KBM-7 (cell line): ENCODE results near the gene SLC25A17.
A peak's percentile ranks its signal among the peaks of the same experiment; 100 is the strongest.
"Not testable (repeated sequence)": the region's sequence is repeated elsewhere in the genome, so short reads cannot be mapped to it uniquely, and the experiment has no call there.

Experiments used
- DNase-seq: peaks from one replicate; pipeline ENCODE4 v3.0.0-alpha.2; 2015
- in situ Hi-C: fragments of 300-500 bp; cut with MboI; formaldehyde crosslinking; loops from 2 replicates; pipeline ENCODE4 v1.14.3; 2020; ENCODE audit warnings: low sequenced_read_pairs, low pct_unique_long_range_greater_than_20kb, mixed read lengths

Gene SLC25A17

DNA sequence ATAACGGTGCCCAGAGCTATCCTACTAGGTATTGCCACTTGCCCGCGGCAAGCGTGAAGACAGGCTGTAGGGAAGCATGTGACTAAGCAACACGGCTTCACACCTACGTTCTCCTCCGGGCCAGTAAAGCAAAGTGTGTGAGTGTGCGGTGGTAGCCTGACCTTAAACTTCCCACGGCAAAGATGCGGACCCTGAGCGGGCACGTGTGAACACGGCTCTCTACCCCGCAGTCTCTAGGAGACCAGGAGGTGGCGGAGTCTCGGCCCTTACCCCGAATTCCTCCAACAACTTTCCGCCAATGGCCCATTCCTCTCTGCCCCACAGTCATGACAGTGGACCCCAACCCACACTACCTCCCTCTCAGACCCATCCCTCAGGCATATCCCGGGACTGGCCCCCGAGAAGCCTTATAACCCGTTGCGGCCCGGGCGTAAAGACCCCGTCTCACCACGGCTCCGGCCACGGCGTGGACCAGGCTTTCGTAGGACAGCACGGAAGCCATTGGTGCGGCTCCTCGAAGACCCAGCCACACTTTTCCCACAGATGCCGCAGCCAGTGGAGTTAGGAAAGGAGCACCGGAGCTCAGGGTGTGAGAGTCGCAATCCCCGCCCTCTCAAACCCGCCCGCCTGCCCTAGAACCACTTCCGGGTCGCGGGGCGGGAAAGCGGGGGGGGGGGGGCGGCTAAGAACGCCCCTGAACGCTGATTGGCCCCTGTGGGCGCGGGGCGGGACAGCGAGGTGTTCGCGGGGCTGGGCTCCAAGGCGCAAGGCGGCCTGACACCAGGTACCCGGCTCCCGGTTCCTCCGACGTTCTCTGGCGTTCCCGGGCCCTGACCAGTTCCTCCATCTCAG lies at the start of gene SLC25A17:
Gene SLC25A17 (minus strand): TSS at position 600 of the 852 bp plus-strand sequence. CDS start 98 bp downstream, at position 502.
- DNase-seq: peak; percentile 66
- in situ Hi-C loops: no loop called here

DNA sequence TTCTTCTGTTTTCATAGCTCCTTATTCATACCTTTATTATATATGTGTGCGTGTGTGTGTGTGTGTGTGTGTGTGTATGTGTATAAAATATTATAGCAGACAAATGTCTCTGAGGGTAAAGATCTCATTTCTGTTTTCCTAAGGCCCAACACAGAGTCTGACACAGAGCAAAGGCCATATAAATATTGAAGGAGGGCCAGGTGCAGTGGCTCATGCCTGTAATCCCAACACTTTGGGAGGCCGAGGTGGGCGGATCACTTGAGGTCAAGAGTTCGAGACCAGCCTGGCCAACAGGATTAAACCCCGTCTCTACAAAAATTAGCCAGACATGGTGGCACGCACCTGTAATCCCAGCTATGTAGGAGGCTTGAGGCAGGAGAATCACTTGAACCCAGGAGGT lies 49.2 kb upstream of the SLC25A17 start:
- in situ Hi-C loops, DNase-seq: not testable (repeated sequence)

GRCh38 chr22:40867109-40867508 lies 48.0 kb upstream of the SLC25A17 start:
- no peak for DNase-seq
- in situ Hi-C loops: no loop called here

DNA sequence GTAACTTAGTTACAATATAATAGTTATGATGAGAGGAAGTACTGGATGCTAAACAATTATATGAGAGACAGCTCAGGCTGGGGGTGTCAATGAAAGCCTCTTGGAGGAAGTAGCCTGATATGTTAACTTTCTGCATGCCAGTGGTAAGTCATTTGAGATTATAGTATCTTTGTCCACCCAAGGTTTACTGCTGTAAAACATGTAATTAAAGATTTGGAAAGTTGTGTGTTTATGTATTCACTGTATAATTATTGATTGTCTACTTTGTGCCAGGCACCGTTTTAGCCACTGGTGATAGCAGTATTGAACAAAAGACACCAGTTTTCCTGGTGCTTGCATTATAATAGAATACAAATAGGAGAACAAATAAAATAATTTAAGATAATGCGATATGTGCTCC lies 43.4 kb upstream of the SLC25A17 start:
- in situ Hi-C loops: no loop called here
- DNase-seq: no peak

DNA sequence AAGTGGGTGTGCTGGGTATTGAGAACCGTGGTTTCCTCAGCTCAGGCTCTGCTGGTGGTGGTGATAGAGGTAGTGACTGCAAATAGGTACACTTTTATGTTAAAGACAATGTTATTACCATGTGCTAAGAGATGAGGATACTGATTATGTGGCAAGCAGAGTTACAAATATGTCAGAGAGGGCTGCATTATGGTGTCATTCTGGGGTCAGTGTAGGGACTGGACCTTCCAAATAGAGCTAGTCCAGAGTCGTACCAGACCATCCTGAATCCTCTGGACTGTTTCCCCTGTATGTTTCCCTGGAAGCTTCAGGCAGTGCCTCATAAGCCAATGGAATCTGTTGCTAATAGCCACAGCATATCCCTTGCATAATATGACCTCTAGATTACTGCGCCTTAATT lies 42.9 kb upstream of the SLC25A17 start, which contains the start of gene DNAJB7:
Gene DNAJB7 (minus strand): TSS at position 101 of the 400 bp plus-strand sequence. CDS start 119 bp downstream, outside the sequence.
- no peak for DNase-seq
- in situ Hi-C loops: no loop called here

DNA sequence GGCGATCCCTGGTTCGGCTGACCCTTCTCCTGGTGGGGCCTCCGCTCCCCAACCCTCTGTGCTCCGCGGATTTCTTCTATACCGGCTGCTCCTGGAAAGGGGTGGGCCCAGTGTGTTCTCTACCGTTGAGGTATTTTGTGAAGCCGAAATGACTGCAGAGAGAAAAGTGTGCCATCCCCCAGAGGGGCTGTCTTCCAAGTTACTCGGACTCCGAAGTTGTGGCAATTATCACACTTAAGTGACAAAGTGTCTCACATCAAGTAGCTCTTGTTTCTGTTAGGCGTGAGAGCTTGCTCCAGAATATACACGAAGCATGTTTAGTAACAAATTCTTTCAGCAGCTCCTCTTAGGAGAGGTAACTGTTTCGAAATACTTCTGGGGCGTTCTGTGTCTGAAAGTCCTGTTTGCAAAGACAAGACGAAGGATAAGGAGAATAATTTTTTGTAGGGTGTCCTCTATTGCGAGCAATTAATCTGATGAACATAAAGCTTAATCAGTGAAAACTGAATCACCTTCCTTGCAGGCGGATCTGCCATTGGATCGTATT lies 38.2 kb upstream of the SLC25A17 start:
- DNase-seq: no peak
- in situ Hi-C loops: no loop called here

- in situ Hi-C loops: no loop called here
These were observed 37.6 kb upstream of the SLC25A17 start, which contains the start of the genes ST13 and XPNPEP3 for GRCh38 chr22:40856513-40857308. ST13 (minus strand) TSS chr22:40856639; CDS start chr22:40856540, 99 bp downstream. XPNPEP3 (plus strand) TSS chr22:40857148; CDS start chr22:40857182, 34 bp downstream.

DNA sequence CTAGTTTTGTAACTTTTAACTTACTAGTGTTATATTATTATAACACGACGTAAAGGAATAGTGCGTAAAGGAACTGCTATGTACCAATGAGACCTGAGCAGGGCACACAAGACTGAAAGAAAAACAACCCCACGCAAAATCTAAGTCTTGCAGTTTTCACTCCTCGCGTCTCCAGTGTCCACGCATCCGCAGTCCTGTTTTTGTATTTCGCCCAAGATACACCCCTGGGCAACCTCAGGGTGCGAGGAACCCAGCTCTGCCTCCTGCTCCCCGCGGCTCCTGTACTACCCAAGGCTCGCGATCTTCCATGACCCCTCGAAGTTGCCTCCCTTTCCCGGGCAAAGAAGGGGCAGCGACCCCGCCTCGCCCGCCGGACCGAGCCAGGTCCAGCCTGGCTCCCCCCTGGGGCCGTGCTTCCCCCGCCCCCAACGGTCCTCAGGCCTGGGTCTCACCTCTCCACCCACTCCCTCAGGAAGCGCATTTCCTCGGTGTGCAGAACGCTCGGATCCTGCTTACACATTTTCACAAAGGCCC lies 36.9 kb upstream of the SLC25A17 start:
- no peak for DNase-seq
- in situ Hi-C loops: no loop called here

More at GRCh38 chr22:40856513-40857308, 37.6 kb upstream of the SLC25A17 start, which contains the start of the genes ST13 and XPNPEP3:
- DNase-seq: peak; percentile 97

DNA sequence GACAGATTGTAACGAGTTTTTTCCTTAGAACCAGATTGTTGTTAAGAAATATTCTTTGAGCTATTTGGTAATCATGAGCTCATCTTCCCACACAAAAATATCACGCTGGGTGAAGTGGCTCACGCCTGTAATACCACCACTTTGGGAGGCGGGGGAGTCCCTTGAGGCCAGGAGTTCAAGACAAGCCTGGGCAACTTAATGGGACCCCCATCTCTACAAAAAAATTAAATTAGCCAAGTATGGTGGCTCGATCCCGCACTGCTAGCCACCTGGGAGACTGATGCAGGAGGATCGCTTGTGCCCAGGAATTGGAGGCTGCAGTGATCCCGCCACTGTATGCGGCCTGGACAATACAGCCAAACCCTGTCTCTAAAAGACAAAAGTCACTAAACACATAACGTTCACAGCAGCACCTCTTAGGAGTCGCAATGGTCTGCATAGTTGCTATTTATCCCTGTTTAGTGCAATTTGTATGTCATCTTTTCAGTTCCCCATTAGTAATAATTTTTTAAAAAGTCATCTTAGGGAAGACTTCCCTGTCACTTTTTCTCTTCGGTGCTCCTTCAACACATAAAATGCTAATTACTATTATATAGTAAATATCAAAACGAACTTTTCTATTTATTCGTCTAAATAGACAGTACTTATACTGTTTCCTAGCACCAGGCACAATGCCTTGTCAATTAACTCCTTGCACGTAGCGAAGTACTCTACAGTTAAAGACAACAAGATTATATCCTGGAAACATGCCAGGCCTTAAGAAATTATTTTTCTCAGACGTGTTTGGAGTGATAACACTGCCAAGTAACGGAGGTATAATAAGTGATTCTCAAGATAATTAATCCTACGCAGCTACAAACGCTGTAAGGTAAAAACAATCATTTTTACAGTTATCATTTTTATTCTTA lies 36.2 kb upstream of the SLC25A17 start:
- in situ Hi-C loops: no loop called here
- DNase-seq: peak; percentile 21

DNA sequence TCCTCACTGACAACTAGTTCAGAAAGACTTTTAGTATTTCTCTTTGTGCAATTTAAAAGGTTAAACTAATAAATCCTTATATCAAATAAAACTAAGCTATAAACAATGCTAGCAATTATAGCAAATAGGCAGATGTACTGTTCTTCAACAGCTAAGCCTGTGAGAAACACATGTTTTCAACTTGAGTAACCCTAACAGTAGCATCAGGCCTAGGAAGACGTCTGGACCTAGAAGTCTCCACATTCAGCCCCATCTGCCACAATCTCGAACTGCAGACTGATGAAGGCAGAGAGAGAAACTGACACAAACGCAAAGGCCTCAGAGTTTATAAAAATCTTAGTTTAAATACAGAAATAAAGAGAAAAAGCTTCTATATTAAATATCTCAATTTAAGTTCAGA lies 34.8 kb upstream of the SLC25A17 start:
- in situ Hi-C loops: no loop called here
- DNase-seq: no peak

DNA sequence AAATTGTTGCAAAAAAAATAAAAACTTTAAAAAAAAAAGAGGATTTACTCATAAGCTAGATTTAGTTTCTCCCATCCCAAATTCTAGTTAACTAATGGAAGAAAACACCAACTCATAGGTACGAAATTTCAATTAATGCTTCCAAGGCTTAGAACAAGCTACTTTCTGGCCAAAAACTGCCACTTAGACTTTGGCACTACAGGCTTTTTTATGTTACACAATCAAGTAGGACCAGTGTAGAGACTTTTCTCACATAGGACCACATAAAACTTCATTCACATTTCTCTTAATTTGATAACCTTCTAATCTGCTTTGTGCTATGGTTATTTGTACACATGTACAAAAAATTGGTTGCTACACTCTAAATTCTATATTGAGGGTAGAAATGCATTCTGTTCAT lies 34.2 kb upstream of the SLC25A17 start:
- in situ Hi-C loops: no loop called here
- no peak for DNase-seq

GRCh38 chr22:40845816-40846215 lies 26.7 kb upstream of the SLC25A17 start:
- DNase-seq, in situ Hi-C loops: not testable (repeated sequence)

- no peak for DNase-seq
- in situ Hi-C loops: no loop called here
These were observed 25.8 kb upstream of the SLC25A17 start for GRCh38 chr22:40844951-40845350.

- no peak for DNase-seq
- in situ Hi-C loops: no loop called here
These were observed 19.3 kb upstream of the SLC25A17 start for GRCh38 chr22:40838486-40838885.

GRCh38 chr22:40834619-40835018 lies 15.5 kb upstream of the SLC25A17 start:
- in situ Hi-C loops: no loop called here

GRCh38 chr22:40829131-40829530 lies 10.0 kb upstream of the SLC25A17 start:
- in situ Hi-C loops: no loop called here

More at GRCh38 chr22:40834619-40835018, 15.5 kb upstream of the SLC25A17 start:
- DNase-seq: no peak

GRCh38 chr22:40826984-40827741 lies 8.0 kb upstream of the SLC25A17 start:
- no peak for DNase-seq

More at GRCh38 chr22:40829131-40829530, 10.0 kb upstream of the SLC25A17 start:
- DNase-seq: no peak

More at GRCh38 chr22:40826984-40827741, 8.0 kb upstream of the SLC25A17 start:
- in situ Hi-C loops: no loop called here
